HepG2 (cell line): ENCODE measurements around the gene ZFHX3. TPM values are rescaled to one million over a fixed set of nuclear protein-coding genes. Genes with fewer than 3 reads are reported as not detected.
A peak's percentile ranks its signal among the peaks of the same experiment; 100 is the strongest.

Experiments used
- IRX3 ChIP-seq: sonication (generic); formaldehyde crosslinking; IDR thresholded peaks from 2 replicates; pipeline ENCODE4 v1.8.1; 2023; ENCODE audit warnings: mild to moderate bottlenecking, low read depth, missing genetic modification reagents, borderline replicate concordance
- PAWR ChIP-seq: sonication (generic); formaldehyde crosslinking; IDR thresholded peaks from 2 replicates; pipeline ENCODE4 v1.4.0; 2020; ENCODE audit warnings: missing genetic modification reagents, mild to moderate bottlenecking, borderline replicate concordance
- RBFOX2 ChIP-seq: fragments of 200-400 bp; formaldehyde crosslinking; IDR thresholded peaks from 2 replicates; pipeline ENCODE4 v1.6.1; 2017; ENCODE audit warnings: low read depth, mild to moderate bottlenecking, low read length
- RCOR2 ChIP-seq: IDR thresholded peaks from 2 replicates; pipeline ENCODE4 v1.6.1; 2016; ENCODE audit warnings: missing biosample characterization, missing genetic modification reagents
- RFX5 ChIP-seq: IDR thresholded peaks from 2 replicates; pipeline ENCODE4 v1.6.1; 2011; ENCODE audit warnings: low read depth, low read length, improper control_type of control experiment
- SMARCE1 ChIP-seq: fragments of 450-650 bp; IDR thresholded peaks from 2 replicates; pipeline ENCODE4 v1.6.1; 2017; ENCODE audit warnings: borderline replicate concordance
- TMF1 ChIP-seq: sonication (generic); formaldehyde crosslinking; IDR thresholded peaks from 2 replicates; pipeline ENCODE4 v1.8.1; 2022; ENCODE audit warnings: low read depth, missing genetic modification reagents
- ZBTB1 ChIP-seq: sonication (generic); formaldehyde crosslinking; IDR thresholded peaks from 2 replicates; pipeline ENCODE4 v1.4.0; 2020; ENCODE audit warnings: missing genetic modification reagents, borderline replicate concordance
- ZNF441 ChIP-seq: sonication (generic); formaldehyde crosslinking; IDR thresholded peaks from 2 replicates; pipeline ENCODE4 v1.7.0; 2021; ENCODE audit warnings: missing genetic modification reagents, borderline replicate concordance
- ZNF678 ChIP-seq: sonication (generic); formaldehyde crosslinking; IDR thresholded peaks from 2 replicates; pipeline ENCODE4 v1.4.0; 2020; ENCODE audit warnings: mild to moderate bottlenecking, missing genetic modification reagents
- ZNF768 ChIP-seq: sonication (generic); formaldehyde crosslinking; IDR thresholded peaks from 2 replicates; pipeline ENCODE4 v1.4.0; 2020; ENCODE audit warnings: missing genetic modification reagents
- ZNF776 ChIP-seq: sonication (generic); formaldehyde crosslinking; IDR thresholded peaks from 2 replicates; pipeline ENCODE4 v1.4.0; 2020; ENCODE audit warnings: mild to moderate bottlenecking, missing genetic modification reagents
- polyA plus RNA-seq, 8 experiments: library from polyadenylated mRNA; depleted of rRNA in 3 of 8; stranded (reverse) in 7 of 8; unstranded in 1 of 8; fragments of >200 nt; fragmentation: Illumina TruSeq in 4 of 8; extraction: Trizol in 4 of 8; gene quantifications; 2 replicates each; pipeline versions ENCODE4 v1.2.1 to v1.2.3, GENCODE V29; 2011 to 2016; ENCODE audit warnings: low read depth in 4 of 8, missing spikeins in 1 of 8, mixed read lengths in 1 of 8; ENCODE audit not compliant: insufficient read depth in 1 of 8
- total RNA-seq, 5 experiments: library from RNA; depleted of rRNA; stranded (reverse); fragments of >200 nt; fragmentation: Illumina TruSeq; extraction: Trizol; gene quantifications; 2 replicates each; pipeline ENCODE4 v1.2.3, GENCODE V29; 2016; ENCODE audit warnings: low read depth in 1 of 5
- TF ChIP-seq, protein P1 (sequence below): sonication (generic); formaldehyde crosslinking; IDR thresholded peaks from 2 replicates; pipeline ENCODE4 v1.5.1; 2020; ENCODE audit warnings: missing genetic modification reagents, mild to moderate bottlenecking, borderline replicate concordance
- TF ChIP-seq, protein P2 (sequence below): sonication (generic); formaldehyde crosslinking; IDR thresholded peaks from 2 replicates; pipeline ENCODE4 v1.5.1; 2020; ENCODE audit warnings: missing genetic modification reagents, mild to moderate bottlenecking, borderline replicate concordance
- TF ChIP-seq, protein P3 (sequence below): sonication (generic); formaldehyde crosslinking; IDR thresholded peaks from 2 replicates; pipeline ENCODE4 v1.5.1; 2020; ENCODE audit warnings: mild to moderate bottlenecking, missing genetic modification reagents, moderate library complexity
- TF ChIP-seq, protein P4 (sequence below): sonication (generic); formaldehyde crosslinking; IDR thresholded peaks from 2 replicates; pipeline ENCODE4 v1.5.0; 2020; ENCODE audit warnings: missing genetic modification reagents
- TF ChIP-seq, protein P5 (sequence below): sonication (generic); formaldehyde crosslinking; IDR thresholded peaks from 2 replicates; pipeline ENCODE4 v1.8.0; 2022; ENCODE audit warnings: mild to moderate bottlenecking, missing genetic modification reagents, moderate library complexity

The ZFHX3 gene
- total and polyA plus RNA-seq, 2 of the 13 experiments (the other 11 are each of a cell fraction or from before 2014, with no cell fraction given) = 5.0 to 6.0 TPM

DNA sequence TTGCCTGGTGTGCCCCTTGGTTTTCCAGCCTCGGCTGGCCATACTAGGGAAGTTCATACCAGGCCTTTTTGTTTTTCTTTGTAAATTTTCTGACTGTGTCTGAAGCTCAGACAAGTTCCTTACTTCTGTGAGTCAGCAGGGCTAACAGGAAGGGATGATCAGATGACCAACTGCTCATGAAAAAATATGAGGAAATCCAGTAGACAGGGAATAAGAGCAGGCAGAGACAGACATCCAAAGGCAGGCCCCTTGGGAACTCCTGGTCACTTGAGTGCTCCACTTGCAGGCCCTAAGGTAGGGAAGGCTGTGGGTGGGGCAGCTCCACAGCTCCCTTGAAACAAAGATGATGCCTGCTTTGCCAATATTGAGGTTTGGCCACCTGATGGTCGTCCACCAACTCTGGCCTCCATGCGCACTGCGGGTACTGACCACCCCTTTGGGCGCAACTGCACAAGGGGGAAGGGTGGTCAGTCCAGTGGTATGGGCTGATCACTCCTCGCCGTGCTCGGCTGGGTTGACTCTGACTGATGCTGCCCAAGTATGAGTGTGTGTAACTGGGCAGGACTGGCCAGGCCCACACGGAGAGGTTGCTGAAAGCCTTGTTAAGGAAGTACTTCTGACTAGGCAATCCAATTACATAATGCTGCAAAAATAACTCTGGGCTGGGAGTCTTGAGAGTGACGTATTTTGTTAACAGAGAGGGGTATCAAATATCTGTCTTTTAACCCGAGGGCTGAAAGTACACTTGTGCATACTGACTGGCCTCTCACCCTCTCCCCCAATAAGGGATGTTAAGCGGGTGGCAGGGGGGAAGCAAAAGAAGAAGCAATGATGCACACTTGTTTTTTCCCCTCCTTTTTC is 20.8 kb upstream of the ZFHX3 start (continued):
- TF ChIP-seq RBFOX2 = no peak
- TF ChIP-seq ZNF678 (CRISPR knock-in tag) = no peak
- TF ChIP-seq, protein P1, sequence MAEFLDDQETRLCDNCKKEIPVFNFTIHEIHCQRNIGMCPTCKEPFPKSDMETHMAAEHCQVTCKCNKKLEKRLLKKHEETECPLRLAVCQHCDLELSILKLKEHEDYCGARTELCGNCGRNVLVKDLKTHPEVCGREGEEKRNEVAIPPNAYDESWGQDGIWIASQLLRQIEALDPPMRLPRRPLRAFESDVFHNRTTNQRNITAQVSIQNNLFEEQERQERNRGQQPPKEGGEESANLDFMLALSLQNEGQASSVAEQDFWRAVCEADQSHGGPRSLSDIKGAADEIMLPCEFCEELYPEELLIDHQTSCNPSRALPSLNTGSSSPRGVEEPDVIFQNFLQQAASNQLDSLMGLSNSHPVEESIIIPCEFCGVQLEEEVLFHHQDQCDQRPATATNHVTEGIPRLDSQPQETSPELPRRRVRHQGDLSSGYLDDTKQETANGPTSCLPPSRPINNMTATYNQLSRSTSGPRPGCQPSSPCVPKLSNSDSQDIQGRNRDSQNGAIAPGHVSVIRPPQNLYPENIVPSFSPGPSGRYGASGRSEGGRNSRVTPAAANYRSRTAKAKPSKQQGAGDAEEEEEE (CRISPR knock-in tag) = no peak
- no peak for TF ChIP-seq ZNF776
- TF ChIP-seq ZNF768 (CRISPR knock-in tag) = peak; percentile 36; the same call in 1 of the 2 replicates
- TF ChIP-seq, protein P2, sequence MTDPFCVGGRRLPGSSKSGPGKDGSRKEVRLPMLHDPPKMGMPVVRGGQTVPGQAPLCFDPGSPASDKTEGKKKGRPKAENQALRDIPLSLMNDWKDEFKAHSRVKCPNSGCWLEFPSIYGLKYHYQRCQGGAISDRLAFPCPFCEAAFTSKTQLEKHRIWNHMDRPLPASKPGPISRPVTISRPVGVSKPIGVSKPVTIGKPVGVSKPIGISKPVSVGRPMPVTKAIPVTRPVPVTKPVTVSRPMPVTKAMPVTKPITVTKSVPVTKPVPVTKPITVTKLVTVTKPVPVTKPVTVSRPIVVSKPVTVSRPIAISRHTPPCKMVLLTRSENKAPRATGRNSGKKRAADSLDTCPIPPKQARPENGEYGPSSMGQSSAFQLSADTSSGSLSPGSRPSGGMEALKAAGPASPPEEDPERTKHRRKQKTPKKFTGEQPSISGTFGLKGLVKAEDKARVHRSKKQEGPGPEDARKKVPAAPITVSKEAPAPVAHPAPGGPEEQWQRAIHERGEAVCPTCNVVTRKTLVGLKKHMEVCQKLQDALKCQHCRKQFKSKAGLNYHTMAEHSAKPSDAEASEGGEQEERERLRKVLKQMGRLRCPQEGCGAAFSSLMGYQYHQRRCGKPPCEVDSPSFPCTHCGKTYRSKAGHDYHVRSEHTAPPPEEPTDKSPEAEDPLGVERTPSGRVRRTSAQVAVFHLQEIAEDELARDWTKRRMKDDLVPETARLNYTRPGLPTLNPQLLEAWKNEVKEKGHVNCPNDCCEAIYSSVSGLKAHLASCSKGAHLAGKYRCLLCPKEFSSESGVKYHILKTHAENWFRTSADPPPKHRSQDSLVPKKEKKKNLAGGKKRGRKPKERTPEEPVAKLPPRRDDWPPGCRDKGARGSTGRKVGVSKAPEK (CRISPR knock-in tag) = no peak
- TF ChIP-seq, protein P3, sequence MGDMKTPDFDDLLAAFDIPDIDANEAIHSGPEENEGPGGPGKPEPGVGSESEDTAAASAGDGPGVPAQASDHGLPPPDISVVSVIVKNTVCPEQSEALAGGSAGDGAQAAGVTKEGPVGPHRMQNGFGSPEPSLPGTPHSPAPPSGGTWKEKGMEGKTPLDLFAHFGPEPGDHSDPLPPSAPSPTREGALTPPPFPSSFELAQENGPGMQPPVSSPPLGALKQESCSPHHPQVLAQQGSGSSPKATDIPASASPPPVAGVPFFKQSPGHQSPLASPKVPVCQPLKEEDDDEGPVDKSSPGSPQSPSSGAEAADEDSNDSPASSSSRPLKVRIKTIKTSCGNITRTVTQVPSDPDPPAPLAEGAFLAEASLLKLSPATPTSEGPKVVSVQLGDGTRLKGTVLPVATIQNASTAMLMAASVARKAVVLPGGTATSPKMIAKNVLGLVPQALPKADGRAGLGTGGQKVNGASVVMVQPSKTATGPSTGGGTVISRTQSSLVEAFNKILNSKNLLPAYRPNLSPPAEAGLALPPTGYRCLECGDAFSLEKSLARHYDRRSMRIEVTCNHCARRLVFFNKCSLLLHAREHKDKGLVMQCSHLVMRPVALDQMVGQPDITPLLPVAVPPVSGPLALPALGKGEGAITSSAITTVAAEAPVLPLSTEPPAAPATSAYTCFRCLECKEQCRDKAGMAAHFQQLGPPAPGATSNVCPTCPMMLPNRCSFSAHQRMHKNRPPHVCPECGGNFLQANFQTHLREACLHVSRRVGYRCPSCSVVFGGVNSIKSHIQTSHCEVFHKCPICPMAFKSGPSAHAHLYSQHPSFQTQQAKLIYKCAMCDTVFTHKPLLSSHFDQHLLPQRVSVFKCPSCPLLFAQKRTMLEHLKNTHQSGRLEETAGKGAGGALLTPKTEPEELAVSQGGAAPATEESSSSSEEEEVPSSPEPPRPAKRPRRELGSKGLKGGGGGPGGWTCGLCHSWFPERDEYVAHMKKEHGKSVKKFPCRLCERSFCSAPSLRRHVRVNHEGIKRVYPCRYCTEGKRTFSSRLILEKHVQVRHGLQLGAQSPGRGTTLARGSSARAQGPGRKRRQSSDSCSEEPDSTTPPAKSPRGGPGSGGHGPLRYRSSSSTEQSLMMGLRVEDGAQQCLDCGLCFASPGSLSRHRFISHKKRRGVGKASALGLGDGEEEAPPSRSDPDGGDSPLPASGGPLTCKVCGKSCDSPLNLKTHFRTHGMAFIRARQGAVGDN (CRISPR knock-in tag) = peak; percentile 65
- no peak for TF ChIP-seq PAWR
- TF ChIP-seq SMARCE1 = no peak
- TF ChIP-seq, protein P4, sequence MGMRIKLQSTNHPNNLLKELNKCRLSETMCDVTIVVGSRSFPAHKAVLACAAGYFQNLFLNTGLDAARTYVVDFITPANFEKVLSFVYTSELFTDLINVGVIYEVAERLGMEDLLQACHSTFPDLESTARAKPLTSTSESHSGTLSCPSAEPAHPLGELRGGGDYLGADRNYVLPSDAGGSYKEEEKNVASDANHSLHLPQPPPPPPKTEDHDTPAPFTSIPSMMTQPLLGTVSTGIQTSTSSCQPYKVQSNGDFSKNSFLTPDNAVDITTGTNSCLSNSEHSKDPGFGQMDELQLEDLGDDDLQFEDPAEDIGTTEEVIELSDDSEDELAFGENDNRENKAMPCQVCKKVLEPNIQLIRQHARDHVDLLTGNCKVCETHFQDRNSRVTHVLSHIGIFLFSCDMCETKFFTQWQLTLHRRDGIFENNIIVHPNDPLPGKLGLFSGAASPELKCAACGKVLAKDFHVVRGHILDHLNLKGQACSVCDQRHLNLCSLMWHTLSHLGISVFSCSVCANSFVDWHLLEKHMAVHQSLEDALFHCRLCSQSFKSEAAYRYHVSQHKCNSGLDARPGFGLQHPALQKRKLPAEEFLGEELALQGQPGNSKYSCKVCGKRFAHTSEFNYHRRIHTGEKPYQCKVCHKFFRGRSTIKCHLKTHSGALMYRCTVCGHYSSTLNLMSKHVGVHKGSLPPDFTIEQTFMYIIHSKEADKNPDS (CRISPR knock-in tag) = 0 out of 2 replicates have a peak, but pooled peaks have one; percentile 34
- TF ChIP-seq, protein P5, sequence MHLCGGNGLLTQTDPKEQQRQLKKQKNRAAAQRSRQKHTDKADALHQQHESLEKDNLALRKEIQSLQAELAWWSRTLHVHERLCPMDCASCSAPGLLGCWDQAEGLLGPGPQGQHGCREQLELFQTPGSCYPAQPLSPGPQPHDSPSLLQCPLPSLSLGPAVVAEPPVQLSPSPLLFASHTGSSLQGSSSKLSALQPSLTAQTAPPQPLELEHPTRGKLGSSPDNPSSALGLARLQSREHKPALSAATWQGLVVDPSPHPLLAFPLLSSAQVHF (CRISPR knock-in tag) = no peak
- TF ChIP-seq ZBTB1 (CRISPR knock-in tag) = no peak
- TF ChIP-seq ZNF441 (CRISPR knock-in tag) = no peak
- no peak for TF ChIP-seq TMF1 (CRISPR knock-in tag)
- TF ChIP-seq RFX5 = 0 out of 2 replicates have a peak, but pooled peaks have one; percentile 13
- no peak for TF ChIP-seq RCOR2 (CRISPR knock-in tag)
- no peak for TF ChIP-seq IRX3 (CRISPR knock-in tag)
